ENCODE data around the gene MPV17L2. TPM values are rescaled to one million over a fixed set of nuclear protein-coding genes. Genes with fewer than 3 reads are reported as not detected.
A peak's percentile ranks its signal among the peaks of the same experiment; 100 is the strongest.
"Not testable (repeated sequence)": the region's sequence is repeated elsewhere in the genome, so short reads cannot be mapped to it uniquely, and the experiment has no call there.

Gene MPV17L2
- total RNA-seq, 3 donors from 2014 or later = 6.7 to 12.4 (median 12.0) TPM

GRCh38 chr19:18208098-18208951, 15.3 kb downstream of the MPV17L2 start:
- Histone ChIP-seq H3K36me3 (ENCODE audit: low read depth) (peaks cover 5% of the 10 kb centered on the region), H3K4me3 (no peak overlapping the region), H3K9me3 (no peaks in the 10 kb centered on the region), H3K4me1 (ENCODE audit: low read depth) (peaks cover under 1% of the 10 kb centered on the region)
- DNase-seq (peak in 2 of 3 donors; percentile 56 to 71), ATAC-seq (no peak)
- peak; percentile 32 for TF ChIP-seq CTCF (IDR thresholded peaks at IDR 0.05)
- intact Hi-C loops (cut with DNase I, micrococcal nuclease) = loop anchor here in 1 of 2 donors (10.0 kb wide), 1 partner anchor 46 kb away; a partner anchor contains a TSS

DNA sequence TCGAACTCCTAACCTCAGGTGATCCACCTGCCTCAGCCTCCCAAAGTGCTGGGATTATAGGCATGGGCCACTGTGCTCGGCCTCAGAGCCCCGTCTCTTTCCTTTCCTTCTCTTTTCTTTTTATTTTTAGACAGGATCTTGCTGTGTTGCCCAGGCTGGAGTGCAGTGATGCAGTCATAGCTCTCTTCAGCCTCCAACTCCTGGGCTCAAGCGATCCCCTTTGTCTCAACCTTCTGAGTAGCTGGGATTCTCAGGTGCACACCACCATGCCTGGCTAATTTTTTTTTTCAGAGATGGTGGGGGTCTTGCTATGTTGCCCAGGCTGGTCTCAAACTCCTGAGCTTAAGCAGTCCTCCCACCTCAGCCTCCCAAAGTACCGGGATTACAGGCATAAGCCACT, 16.9 kb downstream of the MPV17L2 start:
- not testable (repeated sequence) for H3K4me1 ChIP-seq (ENCODE audit: low read depth); H3K36me3 ChIP-seq (ENCODE audit: low read depth); DNase-seq; ATAC-seq; H3K9me3 ChIP-seq; H3K4me3 ChIP-seq
- intact Hi-C loops (cut with DNase I, micrococcal nuclease) = loop anchor here (5.0 to 10.0 kb wide), 2 partner anchors 37 to 45 kb away; a partner anchor contains a TSS

DNA sequence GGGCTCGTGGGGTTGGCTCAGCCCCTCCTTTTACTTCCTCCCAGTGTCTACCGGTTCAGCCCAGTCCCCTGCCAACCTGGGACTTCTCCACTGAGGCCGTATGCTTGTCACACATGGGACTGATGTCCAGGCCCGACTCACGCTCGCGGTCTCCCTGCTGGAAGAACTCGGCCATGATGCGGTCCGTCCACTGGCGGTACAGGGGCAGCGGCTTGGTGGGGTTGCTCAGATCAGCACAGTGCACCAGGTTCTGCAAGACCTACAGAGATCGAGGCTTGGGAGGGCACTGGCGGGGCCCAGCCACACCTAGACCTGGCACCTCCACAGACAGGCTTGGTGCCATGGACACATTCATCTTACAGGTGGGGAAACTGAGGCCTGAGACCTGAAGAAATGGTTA, 18.7 kb downstream of the MPV17L2 start:
- intact Hi-C loops (cut with DNase I, micrococcal nuclease) = loop anchor here in 1 of 2 donors (5.0 kb wide), 1 partner anchor 36 kb away; no protein-coding TSS in a partner anchor
- TF ChIP-seq CTCF (IDR thresholded peaks at IDR 0.05) = no peak
- DNase-seq (no peak), ATAC-seq (no peak)
- no peaks in the 10 kb centered on the region for H3K4me1 ChIP-seq (ENCODE audit: low read depth)
- no peaks in the 10 kb centered on the region for H3K9me3 ChIP-seq
- no peaks in the 10 kb centered on the region for H3K36me3 ChIP-seq (ENCODE audit: low read depth)
- H3K4me3 ChIP-seq = no peak overlapping the region

DNA sequence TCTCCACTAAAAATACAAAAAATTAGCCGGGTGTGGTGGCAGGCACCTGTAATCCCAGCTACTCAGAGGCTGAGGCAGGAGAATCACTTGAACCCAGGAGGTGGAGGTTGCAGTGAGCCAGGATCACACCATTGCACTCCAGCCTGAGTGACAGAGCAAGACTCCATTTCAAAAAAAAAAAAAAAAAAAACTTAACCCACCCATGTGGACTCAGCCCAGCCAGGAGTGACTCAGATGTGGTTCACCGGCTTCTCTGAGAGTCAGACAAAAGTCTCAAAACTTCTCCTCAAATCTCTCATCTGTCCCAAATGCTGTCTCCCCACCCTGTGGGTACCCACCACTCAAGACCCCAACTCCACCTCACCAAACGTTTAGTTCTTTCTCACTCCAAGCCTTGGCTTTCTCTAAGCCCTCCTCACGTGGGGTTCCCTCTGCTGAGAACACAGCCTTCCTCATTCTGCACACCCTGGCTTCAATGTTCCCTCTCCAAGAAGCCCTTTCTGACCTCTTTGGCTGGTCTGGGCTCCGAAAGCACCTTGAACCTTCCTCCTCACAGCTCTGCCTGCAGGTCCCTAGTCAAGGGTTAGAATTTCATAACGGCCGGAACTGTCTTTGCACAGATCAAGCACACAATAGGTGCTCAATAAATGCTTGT, 21.9 kb downstream of the MPV17L2 start:
- no peak for TF ChIP-seq CTCF (IDR thresholded peaks at IDR 0.05)
- Histone ChIP-seq H3K4me3 (no peak overlapping the region), H3K4me1 (ENCODE audit: low read depth) (no peaks in the 10 kb centered on the region), H3K36me3 (ENCODE audit: low read depth) (no peaks in the 10 kb centered on the region), H3K9me3 (no peaks in the 10 kb centered on the region)
- no peak for ATAC-seq
- no peak for DNase-seq
- intact Hi-C loops (cut with DNase I, micrococcal nuclease) = loop anchor here in 1 of 2 donors (5.0 kb wide), 1 partner anchor 32 kb away; no protein-coding TSS in a partner anchor

- no peak overlapping the region for H3K4me3 ChIP-seq
- H3K4me1 ChIP-seq (ENCODE audit: low read depth) = no peaks in the 10 kb centered on the region
- DNase-seq = no peak
- TF ChIP-seq CTCF (IDR thresholded peaks at IDR 0.05) = no peak
- H3K36me3 ChIP-seq (ENCODE audit: low read depth) = no peaks in the 10 kb centered on the region
- intact Hi-C loops (cut with DNase I, micrococcal nuclease) = no loop called here
- no peak for ATAC-seq
- no peaks in the 10 kb centered on the region for H3K9me3 ChIP-seq
These were observed 23.8 kb downstream of the MPV17L2 start for GRCh38 chr19:18216789-18217188.

DNA sequence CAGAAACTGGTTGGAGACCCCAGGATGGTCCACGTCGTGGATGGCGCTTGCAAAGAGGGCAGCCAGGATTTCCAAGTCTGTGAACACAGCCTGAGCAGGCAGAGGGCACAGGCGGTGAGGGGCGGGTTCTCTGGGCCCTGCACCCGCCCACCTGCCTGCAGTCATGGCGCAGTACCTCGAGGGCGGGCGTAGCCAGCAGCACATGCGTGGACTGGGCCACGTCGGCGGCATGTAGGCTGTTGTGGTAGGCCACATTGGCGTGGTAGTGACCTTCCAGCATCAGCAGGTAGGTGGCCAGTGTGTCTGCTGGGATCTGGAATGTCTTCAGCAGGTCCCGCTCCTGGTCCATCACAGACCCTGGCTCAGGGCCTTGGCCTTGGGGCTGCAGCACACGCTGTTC, 25.1 kb downstream of the MPV17L2 start:
- H3K4me3 ChIP-seq = no peak overlapping the region
- H3K36me3 ChIP-seq (ENCODE audit: low read depth) = no peaks in the 10 kb centered on the region
- no peaks in the 10 kb centered on the region for H3K4me1 ChIP-seq (ENCODE audit: low read depth)
- DNase-seq = no peak
- intact Hi-C loops (cut with DNase I, micrococcal nuclease) = no loop called here
- TF ChIP-seq CTCF (IDR thresholded peaks at IDR 0.05) = no peak
- no peak for ATAC-seq
- no peaks in the 10 kb centered on the region for H3K9me3 ChIP-seq

Data from mucosa of descending colon (tissue), 3 donors.